HG03039 (cell line): Measurements from ENCODE around the gene FASN.

Experiments used
- ATAC-seq: cut with Tn5 transposase; IDR thresholded peaks from one replicate; pipeline ENCODE4 v1.9.1; 2021; ENCODE audit warnings: mild to moderate bottlenecking, moderate library complexity; ENCODE audit not compliant: unreplicated experiment

Gene FASN

DNA sequence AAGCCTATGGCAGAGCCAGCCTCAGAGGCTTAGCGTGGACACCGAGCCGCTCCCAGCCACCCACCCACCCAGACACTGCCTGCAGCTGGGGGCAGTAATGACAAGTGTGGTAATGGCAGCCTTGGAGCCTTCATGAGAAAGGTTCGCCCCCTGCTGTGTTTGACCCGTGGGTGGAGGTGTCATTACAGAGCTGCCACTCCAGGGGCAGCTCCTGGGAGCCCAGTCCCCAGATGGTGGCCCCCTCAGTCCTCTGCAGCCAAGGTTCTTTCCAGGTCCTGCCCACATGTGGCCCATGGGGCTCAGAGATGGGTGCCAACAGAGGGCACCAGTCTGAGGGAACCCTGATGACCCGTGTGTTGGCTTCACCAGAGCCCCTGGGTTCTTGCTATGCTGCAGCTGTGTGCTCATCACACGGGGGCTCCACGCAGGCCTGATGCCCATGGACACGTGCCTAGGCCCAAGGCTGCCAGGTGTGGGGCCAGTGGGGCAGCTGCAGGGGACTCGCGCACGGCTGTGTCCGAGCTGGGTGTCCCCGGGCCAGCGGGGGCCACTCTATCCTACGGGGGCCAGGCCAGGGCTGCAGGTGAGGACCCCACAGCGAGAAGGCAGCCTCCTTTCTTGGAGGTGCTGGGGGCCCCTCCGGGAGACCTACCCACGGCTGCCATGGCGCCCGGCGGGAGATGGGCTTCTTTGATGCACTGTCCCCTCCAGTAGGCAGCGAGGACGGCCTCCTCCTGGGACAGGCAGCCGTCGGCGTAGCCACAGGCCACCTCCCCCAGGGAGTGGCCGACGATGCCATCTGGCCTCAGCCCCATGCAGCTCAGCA lies 8.1 kb downstream of the FASN start:
- ATAC-seq = no peak

DNA sequence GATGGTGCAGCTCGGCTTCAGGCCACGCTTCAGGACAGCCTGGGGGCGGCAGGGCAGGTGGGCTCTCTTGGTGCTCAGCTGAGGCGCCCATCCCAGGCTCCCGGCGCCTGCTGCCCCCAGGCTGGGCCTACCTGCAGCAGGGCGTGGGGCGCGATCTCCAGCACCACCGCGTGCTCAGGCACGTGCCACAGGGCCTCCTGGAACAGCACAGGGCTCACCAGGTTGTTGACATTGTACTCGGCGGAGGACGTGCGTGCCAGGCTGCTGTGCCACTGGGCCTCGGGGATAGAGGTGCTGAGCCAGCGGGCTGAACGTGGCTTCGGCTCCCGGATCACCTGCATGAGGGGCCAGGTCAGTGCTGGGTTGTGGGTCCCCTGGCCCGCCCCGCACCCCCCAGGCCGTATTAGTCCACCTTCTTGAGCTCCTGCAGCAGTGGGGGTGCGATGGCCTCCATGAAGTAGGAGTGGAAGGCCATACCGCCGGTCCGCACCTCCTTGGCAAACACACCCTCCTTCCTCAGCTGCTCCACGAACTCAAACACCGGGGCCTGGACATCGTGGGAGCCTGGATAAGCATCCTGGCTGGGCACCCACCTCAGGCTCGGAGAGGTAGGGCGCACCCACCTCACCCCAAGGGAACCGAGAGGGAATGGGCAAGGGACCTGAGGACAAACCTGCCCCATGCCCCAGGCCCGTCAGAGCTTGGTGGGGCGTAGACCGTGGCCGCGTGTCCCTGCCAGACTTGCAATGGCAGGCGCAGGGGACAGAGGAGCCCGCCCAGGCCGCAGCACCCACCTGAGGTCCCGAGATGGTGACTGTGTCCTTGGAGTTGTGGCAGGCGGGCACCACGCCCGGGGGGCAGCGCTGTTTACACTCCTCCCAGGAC lies 9.0 kb downstream of the FASN start:
- no peak for ATAC-seq

DNA sequence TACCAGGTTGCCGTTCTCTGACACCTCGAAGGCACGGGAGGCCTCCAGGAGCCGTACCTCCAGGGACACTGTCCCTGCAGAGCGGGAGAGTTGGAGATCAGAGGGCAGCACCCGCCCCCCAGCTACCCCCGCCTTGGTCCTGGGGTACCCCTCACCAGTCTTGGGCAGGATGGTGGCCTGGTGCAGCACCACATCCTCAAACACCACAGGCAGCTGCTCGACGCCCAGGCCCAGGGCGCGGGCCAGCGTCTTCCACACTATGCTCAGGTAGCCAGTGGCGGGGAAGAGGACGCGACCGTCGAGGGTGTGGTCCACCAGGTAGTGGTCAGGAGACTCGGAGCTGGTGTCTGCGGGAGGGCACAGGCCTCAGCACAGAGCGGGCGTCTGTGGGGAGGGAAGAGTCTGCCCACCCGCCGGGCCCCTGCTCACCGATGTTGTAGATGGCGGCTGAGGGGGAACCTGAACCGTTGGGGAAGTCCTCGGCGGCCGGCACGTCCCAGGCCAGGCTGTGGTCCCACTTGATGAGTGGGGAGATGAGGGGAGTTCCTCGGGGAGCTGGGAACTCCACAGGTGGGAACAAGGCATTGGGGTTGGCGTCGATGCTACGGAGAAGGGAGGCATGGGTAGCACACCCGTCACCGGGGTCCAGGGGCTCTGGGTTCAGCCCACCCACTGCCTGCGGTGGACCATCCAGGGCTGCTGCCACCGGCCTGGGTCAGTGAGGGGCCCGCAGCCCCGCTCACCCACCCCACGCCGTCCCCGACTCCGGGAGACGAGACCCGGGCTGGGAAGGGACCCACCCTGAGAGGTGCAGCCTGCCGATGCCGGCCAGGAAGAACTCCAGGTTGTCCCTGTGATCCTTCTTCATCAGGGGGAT lies 9.8 kb downstream of the FASN start:
- no peak for ATAC-seq

DNA sequence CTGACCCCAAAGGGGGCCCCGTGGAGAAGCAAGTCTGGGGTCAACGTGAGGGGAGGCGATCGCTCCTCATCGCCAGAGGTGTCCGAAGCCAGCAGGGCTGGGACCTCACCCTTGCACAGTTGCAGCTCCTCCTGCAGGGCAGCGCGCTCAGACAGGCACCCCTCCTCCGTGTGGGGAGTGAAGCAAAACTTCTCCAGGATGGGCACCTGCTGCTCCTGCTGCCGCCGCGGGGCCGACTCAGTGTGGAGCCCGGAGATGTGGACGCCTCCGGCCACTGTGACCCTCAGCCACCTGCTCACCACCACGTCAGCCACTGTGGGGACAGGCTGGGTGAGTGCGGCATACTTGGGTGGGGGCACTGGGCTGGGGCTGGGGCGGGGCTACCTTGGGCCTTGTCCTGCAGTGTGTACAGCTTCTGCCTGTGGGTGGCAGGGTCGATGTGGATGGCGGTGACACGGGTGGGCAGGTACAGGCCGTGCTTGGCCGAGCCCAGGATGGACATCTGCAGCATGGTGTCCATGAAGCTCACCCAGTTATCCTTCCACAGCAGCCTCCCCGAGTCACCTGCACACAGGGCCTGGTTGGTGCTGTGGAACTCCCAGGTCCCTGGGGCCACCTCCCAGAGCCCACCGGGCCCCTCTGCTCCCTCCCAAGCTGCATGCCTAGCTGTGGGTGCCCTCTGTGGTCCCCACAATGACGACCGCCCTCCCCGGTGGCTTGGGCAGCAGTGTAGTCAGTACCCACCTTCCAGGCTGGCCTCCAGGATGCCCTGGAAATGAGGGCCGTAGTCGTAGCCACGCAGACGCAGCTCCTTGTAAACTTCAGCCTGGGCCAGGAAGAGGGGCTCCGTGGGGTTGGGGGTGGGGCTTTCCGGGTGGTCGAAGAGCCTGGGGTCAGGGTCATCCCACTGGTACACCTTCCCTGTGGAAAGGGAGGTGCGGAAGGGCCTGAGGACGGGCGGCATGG lies 10.8 kb downstream of the FASN start:
- no peak for ATAC-seq

DNA sequence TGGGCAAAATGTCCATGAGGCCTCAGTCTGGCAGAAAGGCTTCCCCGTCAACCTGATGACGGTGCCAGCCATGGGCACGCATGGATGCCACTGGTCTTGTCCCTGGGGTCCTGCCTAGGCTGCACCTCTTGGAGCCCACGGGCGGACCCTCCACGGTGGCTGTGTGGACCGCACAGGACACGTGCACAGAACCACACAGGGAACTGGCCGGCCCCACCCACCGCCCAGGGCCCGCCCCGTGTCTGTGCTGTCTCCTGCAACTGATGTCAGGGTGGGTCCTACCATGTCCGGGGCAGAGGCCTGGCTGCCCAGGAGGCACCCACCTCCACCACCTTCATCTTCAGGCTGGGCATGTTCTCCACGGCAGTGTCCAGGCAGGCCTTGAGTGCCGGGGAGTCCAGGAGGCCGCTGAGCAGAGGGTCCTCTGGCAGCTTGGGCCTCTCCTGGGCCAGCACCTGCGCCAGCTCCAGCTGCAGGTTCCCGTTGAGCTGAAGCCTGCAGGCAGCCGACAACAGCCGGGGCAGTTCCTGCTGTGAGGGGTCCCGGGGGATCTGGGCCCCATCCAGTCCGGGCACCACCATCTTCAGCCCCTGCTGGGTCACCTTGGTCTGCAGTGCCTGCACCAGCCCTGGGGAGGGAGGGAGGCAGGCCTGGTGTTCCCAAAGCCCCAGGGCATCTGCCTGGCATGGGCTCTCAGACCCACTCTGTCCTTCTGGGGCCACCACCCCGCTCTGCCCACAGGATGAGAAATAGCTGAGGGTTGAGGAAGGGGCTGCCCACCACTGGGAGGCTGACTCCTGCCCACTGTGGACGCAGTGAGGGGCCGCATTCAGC lies 11.9 kb downstream of the FASN start:
- ATAC-seq = no peak

DNA sequence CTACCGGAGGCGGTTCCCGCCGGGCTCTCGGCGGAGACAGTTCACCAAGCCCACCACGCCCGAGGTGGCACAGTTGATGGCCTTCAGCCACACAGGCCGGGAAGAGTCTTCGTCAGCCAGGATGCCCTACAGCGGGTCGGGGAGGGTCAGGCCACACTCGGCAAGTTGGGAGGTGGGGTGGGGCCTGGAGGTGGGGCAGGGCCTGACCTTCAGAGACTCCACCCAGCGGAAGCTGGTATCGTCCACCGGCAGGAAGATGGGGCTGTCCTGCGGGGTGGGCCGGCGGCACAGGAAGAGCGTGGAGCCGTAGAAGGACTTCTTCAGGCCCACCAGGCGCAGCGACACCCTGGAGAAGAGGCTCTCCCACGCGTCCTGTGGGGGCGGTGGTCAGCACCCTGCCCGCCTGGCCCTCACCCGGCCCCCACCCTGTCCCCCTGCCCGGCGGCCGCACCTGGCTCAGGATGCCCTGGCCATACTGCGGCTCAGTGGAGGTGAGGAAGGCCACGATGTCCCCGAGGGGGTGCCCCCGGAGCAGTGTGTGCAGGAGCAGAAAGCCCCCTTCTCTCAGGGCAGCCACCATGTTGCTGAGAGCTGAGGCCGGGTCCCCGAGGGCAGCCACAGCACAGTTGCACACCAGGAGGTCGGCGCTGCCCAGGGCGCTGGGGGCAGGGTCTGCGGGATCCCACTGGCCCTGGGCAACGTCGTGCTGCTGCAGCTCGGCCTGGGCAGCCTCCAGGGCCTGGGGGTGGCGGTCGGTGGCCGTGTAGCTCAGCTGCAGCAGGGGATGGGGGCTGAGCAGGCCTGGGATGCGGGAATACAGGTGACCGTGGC lies 12.8 kb downstream of the FASN start:
- no peak for ATAC-seq

DNA sequence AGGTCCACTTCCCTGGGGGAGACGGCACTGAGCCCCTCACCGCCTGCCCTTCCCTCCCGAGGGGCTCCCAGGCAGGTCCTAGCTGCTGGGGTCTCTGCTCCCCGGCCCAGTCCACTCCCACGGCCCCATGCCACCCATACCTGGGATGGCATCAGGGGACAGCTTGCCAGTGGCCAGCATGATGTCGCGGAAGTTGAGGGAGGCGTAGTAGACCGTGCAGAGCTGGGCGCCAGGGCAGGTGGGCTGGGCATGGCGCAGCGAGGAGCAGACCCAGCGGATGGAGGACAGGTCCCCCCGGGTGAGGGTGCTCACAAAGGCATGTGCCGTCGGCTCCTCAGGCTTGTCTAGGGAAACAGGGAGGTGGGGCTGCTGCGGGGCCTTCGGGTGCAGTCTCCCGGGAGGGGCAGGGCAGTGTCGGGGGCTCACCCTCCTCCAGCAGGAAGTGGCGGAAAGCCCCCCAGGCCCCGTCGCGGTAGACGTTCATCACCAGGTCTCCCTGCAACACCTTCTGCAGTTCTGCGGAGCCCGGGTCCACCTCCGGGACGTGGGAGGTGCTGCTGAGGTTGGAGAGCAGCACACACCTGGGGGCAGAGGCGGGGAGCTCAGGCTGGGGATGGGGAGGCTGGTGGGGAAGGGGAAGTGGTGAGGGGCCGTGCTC lies 13.5 kb downstream of the FASN start:
- no peak for ATAC-seq

DNA sequence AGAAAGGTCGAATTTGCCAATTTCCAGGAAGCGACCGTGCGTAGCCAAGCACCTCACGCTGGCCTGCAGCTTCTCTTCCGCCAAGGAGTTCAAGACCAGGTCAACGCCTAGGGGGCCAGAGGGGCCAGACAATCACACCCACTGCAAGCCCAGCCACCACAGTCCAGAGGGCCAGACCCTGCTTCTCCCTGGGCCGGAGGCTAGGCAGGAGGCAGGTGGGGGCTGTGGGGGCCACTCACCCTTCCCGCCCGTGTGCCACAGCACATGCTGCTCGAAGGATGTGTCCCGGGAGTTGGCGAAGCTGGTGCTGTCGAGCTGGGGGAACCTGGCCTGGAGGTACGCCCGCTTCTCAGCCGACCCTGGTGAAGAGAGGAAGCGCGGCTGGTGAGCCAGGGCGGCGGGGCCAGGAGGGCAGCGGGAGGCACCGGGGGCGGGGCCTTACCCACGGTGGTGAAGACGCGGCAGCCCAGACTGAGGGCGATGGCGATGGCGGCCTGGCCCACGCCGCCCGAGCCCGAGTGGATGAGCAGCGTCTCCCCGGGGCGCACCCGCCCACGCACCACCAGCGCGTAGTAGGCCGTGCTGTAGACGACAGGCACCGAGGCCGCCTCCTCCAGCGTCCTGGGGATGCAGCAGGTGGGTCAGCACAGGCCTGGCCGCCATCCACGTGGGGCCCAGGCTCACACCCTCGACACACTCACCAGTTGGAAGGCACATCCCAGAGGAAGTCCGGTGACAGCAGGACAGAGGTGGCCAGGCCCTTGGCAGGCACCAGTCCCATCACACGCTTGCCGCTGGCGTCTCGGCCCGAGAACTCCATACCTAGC lies 14.3 kb downstream of the FASN start:
- ATAC-seq = no peak

DNA sequence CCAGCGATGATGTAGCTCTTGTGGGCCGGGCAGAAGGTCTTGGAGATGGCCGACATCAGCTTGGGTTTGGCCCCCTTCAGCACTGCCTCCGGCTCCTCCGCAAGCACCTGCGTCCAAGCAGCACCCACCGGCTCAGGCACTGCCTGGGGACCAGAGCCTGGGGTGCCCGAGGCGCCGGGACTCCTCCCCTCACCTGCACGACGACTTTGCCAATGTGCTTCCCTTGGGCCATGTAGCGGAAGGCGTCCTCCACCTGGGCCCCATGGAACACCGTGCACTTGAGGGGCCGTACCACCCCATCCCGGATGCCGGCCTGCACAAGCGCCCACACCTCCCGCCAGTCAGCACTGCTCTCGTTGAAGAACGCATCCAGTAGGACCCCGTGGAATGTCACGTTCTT lies 15.0 kb downstream of the FASN start:
- no peak for ATAC-seq

DNA sequence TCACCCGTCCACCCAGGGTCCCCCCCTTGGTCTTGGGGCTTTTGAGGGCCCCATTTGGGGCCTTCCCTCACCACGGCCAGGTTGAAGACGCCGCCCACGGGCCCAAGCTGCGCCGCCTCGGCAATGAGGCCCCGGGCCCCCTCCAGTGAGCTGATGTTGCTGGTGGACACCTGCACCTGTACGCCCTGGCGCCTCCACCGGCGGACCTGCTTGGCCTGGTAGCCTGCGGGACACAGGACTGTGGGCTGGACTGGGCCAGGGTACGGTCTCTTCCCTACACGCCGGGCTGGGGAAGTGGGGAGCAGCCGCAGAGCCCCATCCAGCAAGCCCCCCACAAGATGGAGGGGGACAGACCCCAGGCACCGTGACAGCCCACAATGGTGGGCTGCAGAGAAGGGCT lies 15.6 kb downstream of the FASN start:
- ATAC-seq = no peak

DNA sequence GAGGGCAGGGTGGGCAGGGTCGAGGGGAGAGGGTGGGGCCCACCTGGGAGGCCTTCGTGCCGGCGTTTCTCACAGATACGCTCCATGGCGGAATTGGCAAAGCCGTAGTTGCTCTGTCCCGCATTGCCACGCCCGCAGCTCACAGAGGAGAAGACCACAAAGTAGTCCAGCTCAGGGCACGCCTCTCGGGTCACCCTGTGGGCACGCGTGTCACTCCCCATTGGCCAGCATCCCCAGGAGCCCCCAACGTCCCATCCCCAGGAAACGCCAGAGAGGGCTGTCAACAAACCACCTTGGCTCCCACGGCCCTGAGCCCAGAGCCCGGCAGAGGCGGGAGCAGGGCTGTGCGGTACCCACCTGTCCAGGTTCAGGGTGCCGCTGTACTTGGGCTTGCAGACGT lies 16.1 kb downstream of the FASN start:
- no peak for ATAC-seq

DNA sequence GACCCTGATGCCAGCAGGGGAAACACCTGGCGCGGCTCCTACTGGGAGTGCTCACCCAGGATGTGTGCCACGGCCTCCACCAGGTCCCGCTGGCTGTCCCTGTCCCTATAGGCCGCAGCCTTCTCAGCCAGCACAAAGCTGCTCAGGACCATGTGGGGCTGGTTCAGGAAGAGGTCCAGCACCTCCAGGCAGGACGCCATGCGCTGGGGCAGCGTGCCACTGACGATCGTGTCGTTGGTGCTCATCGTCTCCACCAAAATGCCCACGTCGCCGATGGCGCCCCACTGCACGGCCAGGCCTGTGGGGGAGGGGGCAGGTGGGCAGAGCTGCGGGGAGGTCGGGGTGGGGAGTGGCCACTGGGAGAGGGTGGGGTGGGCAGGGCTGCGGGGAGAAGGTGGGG lies 16.5 kb downstream of the FASN start:
- no peak for ATAC-seq

DNA sequence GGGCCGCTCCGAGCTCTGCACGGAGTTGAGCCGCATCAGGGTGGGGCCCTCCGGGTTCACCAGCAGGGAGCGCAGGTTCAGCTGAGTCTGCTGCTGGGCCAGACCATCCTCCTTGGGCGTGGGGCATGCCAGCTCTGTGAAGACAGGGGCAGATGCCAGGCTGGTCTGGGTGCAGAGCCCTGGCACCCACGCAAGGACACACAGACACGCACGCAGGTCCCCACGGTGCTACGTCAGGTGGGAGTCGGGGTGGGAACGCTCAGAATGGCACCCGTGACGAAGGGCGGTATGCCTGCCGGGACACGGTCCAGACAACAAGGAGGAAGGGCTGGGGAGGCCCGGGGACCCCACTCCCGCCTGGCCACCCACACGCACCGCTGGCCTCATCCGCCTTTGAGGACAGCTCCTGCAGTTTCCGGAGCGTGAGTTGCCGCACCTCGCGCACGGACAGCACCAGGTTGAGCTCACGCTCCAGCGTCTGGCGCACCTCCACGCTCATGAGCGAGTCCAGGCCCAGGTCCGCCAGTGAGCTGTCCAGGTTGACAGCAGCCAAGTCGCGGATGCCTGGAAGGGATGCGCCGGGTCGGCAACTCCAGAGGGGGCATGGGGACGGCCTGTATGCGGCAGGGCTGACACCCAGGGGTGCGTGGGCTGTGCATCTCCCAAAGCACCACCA lies 17.1 kb downstream of the FASN start:
- ATAC-seq = no peak

DNA sequence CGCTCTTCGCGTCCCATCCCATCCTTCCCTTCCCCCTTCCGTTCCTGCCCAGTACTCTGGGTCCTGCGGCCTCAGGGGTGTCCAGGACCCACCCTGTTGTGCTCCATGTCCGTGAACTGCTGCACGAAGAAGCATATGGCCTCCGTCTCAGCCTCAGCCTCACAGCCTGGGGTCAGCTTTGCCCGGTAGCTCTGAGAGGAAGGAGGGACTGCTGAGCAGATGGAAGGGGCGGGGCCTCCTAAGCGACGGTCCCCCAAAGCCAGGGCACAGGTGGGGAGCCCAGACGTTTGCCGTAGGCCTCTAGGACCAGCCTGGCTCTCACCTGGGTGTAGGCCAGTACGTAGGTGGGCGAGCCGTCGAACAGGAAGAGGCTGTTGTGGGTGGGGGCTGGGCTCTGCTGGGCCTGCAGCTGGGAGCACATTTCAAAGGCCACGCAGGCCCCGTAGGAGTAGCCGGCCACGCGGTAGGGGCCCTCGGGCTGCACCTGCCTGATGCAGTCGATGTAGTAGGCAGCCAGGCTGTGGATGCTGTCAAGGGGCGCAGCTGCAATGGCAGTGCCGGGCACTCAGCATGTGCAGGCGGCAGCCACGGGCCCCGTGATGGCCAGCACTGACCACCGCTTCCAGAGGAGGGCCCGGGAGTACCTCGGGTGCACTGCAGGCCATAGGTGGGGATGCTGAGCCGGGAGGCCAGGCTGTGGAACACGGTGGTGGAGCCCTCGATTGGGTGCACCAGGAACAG lies 17.8 kb downstream of the FASN start:
- ATAC-seq = no peak

DNA sequence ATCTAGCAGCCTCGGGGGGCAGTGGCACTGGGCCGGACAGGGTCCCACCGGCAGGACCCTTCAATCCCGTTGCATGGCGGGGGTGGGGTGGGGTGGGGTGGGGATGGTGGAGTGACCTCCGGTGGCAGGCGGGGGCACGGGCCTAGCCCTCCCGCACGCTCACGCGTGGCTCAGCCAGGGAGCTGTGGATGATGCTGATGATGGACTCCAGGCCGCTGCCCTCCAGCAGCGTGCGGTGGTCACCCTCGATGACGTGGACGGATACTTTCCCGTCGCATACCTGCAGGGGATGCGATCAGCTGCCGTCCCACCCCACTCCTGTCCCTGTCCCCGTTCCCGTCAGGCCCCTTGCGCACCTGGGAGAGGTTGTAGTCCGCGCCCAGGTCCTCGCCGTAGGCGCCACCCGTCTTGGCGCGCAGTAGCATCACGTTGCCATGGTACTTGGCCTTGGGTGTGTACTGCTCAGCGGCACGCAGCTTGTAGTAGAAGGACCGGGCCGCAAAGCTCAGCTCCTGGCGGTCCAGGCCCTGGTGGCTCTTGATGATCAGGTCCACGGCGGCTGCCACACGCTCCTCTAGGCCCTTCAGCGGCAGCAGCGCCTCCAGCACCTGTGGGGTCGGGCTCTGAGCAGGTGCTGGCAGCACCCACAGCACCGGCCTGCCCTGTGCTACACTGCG lies 18.9 kb downstream of the FASN start:
- ATAC-seq = no peak
